ENCODE results near the gene ANTXR1. TPM values are rescaled to one million over a fixed set of nuclear protein-coding genes. Genes with fewer than 3 reads are reported as not detected.

Gene ANTXR1
- total and polyA plus RNA-seq, 2 of the 8 experiments (the other 6 are each of a cell fraction or from before 2014, with no cell fraction given) = 15.8 to 44.3 TPM

GRCh38 chr2:69221512-69221911 lies 208.5 kb downstream of the ANTXR1 start:
- H3K27ac ChIP-seq (ENCODE audit: low read depth, low read length) = no peak overlapping the region
- no peaks in the 10 kb centered on the region; a peak in 1 of 7 replicates for H3K4me1 ChIP-seq (replicated peaks in 1 of 4; ENCODE audit: control insufficient read depth in 3 of 4, insufficient read depth in 4 of 4, low read length in 3 of 4)
- CTCF ChIA-PET (ENCODE audit: partially characterized antibody) = interaction anchor here (0.7 to 1.9 kb wide), 5 partner anchors 12 to 195 kb away, joined by 3 to 6 read pairs (median 3); no protein-coding TSS in a partner anchor
- TF ChIP-seq ZNF274 (IDR thresholded peaks at IDR 0.05; ENCODE audit: borderline replicate concordance, extremely low read depth, low read length) (no peak), GABPA (IDR thresholded peaks at IDR 0.05; ENCODE audit: borderline replicate concordance, insufficient read depth, low read length) (no peak), CBX8 (IDR thresholded peaks at IDR 0.05; ENCODE audit: borderline replicate concordance, low read depth, low read length) (no peak), POU5F1 (IDR thresholded peaks at IDR 0.05; ENCODE audit: low read depth, low read length) (no peak), YY1 (IDR thresholded peaks at IDR 0.05; ENCODE audit: low read depth, low read length) (no peak), SIN3A (conservative IDR thresholded peaks at IDR 0.05 in 1 of 2, IDR thresholded peaks at IDR 0.05 in 1 of 2; ENCODE audit: low read depth in 1 of 2, low read length in 2 of 2) (no peak), FOSL1 (IDR thresholded peaks at IDR 0.05; ENCODE audit: insufficient read depth, low read depth, low read length) (no peak), HDAC6 (IDR thresholded peaks at IDR 0.05; ENCODE audit: low read depth, low read length) (no peak), KDM5A (IDR thresholded peaks at IDR 0.05; ENCODE audit: low read length) (no peak), E2F6 (IDR thresholded peaks at IDR 0.05) (no peak), MAFK (IDR thresholded peaks at IDR 0.05; ENCODE audit: low read depth, low read length) (no peak), RXRA (IDR thresholded peaks at IDR 0.05; ENCODE audit: insufficient read depth, low read depth, low read length) (no peak), NRF1 (IDR thresholded peaks at IDR 0.05; ENCODE audit: low read depth, low read length) (no peak), RAD21 (IDR thresholded peaks at IDR 0.05 in 1 of 2, conservative IDR thresholded peaks at IDR 0.05 in 1 of 2; ENCODE audit: low read depth in 2 of 2, low read length in 2 of 2) (no peak)

More at GRCh38 chr2:69221512-69221911, 208.5 kb downstream of the ANTXR1 start:
- H4K91ac ChIP-seq (replicated peaks; ENCODE audit: insufficient read length, low read length) = no peak overlapping the region
- H3K56ac ChIP-seq (replicated peaks; ENCODE audit: insufficient read length, low read depth, low read length) = no peak overlapping the region
- H3K14ac ChIP-seq (ENCODE audit: insufficient read length) = no peak overlapping the region
- H3K9me3 ChIP-seq (ENCODE audit: insufficient read depth in 2 of 2, low read depth in 1 of 2, low read length in 1 of 2) = no peaks in the 10 kb centered on the region
- no peaks in the 10 kb centered on the region for H3K27me3 ChIP-seq (replicated peaks in 1 of 4; ENCODE audit: control insufficient read depth in 3 of 4, extremely low read depth in 1 of 4, insufficient read depth in 3 of 4, low read length in 3 of 4)
- no peak overlapping the region for H2BK5ac ChIP-seq (ENCODE audit: low read depth, low read length)
- no peak overlapping the region for H4K8ac ChIP-seq (ENCODE audit: extremely low read depth, insufficient read depth, low read length)
- POLR2A ChIA-PET (ENCODE audit: partially characterized antibody) = no interaction called here
- H3K79me1 ChIP-seq (ENCODE audit: low read depth, low read length) = no peaks in the 10 kb centered on the region
- no peak overlapping the region for H2BK20ac ChIP-seq (ENCODE audit: low read length)
- no peak overlapping the region for H2BK120ac ChIP-seq (replicated peaks; ENCODE audit: low read depth, low read length)
- no peak overlapping the region for H3K4ac ChIP-seq (replicated peaks; ENCODE audit: insufficient read length, low read depth, low read length)
- H4K5ac ChIP-seq (ENCODE audit: insufficient read length, low read depth, low read length) = no peak overlapping the region
- no peak overlapping the region for H3K23ac ChIP-seq (ENCODE audit: insufficient read length)
- DNase-seq (ENCODE audit: low read depth in 1 of 2, low spot score in 2 of 2) = no peak
- no peaks in the 10 kb centered on the region for H4K20me1 ChIP-seq (replicated peaks in 1 of 2; ENCODE audit: control insufficient read depth in 1 of 2, insufficient read depth in 2 of 2, low read length in 2 of 2)
- FAIRE-seq = no peak
- no peaks in the 10 kb centered on the region for H3K79me2 ChIP-seq (ENCODE audit: control insufficient read depth in 1 of 2, insufficient read depth in 2 of 2, low read length in 2 of 2)
- no peaks in the 10 kb centered on the region for H3K36me3 ChIP-seq (ENCODE audit: control insufficient read depth in 2 of 4, insufficient read depth in 4 of 4, low read length in 3 of 4)
- no peaks in the 10 kb centered on the region; the same call in 1 of the 2 replicates for H3K23me2 ChIP-seq (ENCODE audit: low read depth, low read length)
- H3K4me2 ChIP-seq (ENCODE audit: insufficient read depth in 1 of 2, low read depth in 2 of 2, low read length in 2 of 2) = no peak overlapping the region
- H2BK15ac ChIP-seq (ENCODE audit: low read length) = no peak overlapping the region
- H3K18ac ChIP-seq (ENCODE audit: extremely low read depth, low read length) = no peak overlapping the region
- no peak overlapping the region for H2BK12ac ChIP-seq (ENCODE audit: low read depth, low read length)
- H2AFZ ChIP-seq (ENCODE audit: low read length) = no peak overlapping the region
- H3K4me3 ChIP-seq (ENCODE audit: extremely low read depth in 1 of 4, insufficient read depth in 2 of 4, low read depth in 3 of 4, low read length in 4 of 4) = no peak overlapping the region
- H2AK5ac ChIP-seq (ENCODE audit: low read depth, low read length) = no peak overlapping the region
- H3K9ac ChIP-seq (replicated peaks in 1 of 4; ENCODE audit: extremely low read depth in 1 of 4, low read depth in 3 of 4, low read length in 3 of 4) = no peak overlapping the region

Data from H1 (cell line).